GM18909 (cell line): ENCODE results near the gene SERINC4.

ENCODE experiments used
- ATAC-seq: cut with Tn5 transposase; IDR thresholded peaks from one replicate; pipeline ENCODE4 v1.9.1; 2021; ENCODE audit warnings: mild to moderate bottlenecking; ENCODE audit not compliant: unreplicated experiment, poor library complexity

Gene SERINC4

DNA sequence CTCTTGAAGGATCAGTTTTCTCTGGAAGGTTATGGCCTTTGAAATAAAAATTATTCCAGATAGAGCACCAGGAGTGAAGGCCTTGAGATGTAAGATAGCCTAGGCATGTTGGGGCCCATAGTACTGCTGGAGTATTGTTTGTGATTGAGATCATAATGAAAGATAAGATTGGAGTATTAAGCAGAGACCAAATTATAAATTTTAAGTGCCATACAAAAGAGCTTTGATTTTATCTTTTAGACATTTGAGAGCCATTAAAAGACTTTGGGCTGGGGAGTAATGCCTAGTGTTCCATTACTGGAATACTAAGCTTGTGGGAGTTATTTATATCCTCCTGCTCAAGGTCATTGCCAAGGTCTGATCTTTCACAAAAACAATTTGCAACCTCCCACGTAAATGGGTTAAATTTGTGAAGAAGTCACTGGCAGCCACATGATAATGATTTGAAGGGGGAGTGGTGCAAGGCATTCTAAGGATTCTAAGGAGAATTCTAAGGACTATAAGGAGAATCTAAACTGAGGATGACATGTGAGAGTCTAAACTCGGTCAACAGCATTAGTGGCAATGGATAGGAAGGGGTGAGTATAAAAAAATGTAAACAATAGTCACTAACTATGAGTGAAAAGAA lies 36.1 kb downstream of the SERINC4 start:
- ATAC-seq = no peak

DNA sequence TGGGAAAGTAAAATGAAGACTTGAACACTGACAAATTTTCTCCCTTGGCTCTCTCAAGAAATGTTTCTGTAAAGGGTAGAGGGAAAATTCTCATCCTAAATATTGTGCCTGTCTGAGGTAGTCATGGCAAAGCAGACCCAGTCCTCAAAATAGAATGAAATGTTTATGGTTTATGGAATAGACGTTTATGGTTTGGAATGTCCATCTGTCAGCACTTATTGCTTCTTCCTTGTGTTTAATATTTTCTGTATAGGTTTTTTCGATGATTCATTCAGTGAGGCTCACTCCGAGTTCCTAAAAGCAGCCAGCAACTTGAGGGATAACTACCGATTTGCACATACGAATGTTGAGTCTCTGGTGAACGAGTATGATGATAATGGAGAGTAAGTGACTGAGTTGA lies 37.2 kb downstream of the SERINC4 start:
- ATAC-seq = no peak

DNA sequence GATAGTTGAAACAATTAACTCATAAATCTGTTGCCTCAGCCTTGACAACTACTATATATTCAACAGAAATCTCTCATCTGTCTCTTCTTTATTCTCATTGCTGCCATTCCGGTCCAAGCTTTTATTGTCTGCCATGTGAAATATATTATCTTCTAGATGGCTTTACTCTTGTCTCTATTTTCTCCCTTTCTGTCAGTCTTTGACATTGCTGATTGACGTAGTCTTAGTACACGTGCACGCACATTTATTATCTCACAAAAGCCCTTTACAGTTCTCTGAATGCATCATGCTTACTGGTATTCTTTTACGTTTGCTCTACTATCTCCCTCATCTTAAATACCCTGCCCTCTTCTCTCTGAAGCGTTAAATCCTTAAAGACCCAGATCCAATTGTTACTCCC lies 48.1 kb downstream of the SERINC4 start:
- ATAC-seq = no peak

DNA sequence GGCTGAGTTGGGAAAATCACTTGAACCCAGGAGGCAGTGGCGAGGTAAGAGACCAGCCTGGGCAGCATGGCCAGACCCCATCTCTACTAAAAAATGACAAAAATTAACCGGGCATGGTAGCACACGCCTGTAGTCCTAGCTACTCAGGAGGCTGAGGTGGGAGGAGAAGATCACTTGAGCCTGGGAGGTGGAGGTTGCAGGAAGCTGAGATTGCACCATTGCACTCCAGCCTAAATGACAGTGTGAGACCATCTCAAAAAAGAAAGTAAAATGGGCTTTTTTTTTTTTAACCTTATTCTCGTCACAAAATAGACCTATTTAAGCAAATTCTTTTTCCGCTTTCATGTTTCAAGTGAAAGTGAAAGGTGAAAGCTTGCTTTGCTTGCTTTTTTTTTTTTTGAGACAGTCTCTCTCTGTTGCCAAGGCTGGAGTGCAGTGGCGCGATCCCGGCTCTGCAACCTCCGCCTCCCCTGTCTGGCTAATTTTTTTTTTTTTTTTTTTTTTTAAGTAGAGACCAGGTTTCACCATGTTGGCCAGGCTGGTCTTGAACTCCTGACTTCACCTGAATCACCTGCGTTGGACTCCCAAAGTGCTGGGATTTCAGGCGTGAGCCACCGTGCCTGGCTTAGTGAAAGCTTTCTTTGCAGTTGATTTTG lies 50.2 kb downstream of the SERINC4 start:
- peak; percentile 51 for ATAC-seq

DNA sequence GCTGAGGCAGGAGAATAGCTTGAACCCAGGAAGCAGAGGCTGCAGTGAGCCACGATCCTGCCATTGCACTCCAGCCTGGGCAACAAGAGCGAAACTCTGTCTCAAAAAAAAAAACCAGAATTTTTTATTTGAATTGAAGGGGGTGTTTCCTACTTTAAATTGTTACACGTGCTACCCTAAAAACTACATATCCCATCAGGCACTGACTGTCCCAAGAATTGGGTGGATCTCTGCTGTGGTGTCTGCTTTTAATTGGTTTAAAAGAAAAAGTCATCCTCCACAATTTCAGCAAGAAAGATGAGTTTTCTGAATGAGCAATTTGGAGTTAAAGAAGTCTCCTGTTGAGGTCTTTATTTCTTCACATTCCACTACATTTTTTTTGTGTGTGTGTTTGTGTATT lies 51.6 kb downstream of the SERINC4 start:
- ATAC-seq = no peak

DNA sequence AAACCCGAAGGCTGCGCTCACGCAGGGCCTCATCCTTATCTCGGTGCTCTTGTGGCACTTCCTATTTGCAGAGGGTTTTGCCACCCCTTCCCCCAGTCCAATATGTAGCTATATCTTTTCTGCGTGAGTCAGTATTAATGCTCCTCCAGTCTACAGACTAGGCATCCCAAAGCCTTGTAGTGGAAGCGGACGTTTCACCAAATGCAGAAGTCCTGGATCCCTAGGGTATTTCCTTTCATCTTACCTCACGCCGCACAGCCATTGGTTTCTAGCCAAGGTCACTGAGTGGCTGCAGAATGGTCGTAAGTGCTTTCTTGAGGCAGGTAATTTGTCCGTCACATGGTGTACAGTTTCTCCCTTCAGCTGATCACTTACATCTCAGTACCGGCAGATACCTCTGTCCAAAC lies 53.1 kb downstream of the SERINC4 start:
- ATAC-seq = peak; percentile 9

DNA sequence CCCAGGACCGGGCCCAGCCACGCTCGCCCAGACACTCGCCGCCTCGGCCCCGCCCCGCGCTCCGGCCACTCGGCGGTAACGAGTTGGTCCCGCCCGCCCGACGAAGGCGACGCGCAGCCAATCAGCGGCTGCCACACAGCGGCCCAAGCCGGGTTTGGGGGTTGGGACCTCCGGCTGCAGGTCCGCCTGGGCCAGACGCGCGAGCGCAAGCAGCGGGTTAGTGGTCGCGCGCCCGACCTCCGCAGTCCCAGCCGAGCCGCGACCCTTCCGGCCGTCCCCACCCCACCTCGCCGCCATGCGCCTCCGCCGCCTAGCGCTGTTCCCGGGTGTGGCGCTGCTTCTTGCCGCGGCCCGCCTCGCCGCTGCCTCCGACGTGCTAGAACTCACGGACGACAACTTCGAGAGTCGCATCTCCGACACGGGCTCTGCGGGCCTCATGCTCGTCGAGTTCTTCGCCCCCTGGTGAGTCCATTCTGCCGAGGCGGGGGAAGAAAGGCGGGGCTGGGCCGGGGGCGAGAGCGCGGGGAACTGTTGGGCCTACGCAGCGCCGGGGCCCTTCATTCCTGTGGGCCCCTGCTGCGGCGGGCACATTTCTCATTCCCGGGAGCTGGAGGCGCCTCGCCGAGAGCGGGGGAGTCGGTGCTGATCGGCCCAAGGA lies 53.6 kb downstream of the SERINC4 start, which contains the start of gene PDIA3:
TSS of gene PDIA3 (plus strand) at position 194 of the 658 bp plus-strand sequence. CDS start at position 296, 102 bp downstream.
- peak; percentile 81 for ATAC-seq
